Measurements from ENCODE around the gene GPX3.

GPX3 gene

GRCh38 chr5:151073280-151073679, 52.9 kb downstream of the GPX3 start:
- H3K4me3 Mint-ChIP-seq: no peak overlapping the region
- peaks cover 30% of the 10 kb centered on the region for H3K4me1 Mint-ChIP-seq
- no peak for TF ChIP-seq CTCF (IDR thresholded peaks at IDR 0.05)
- peaks cover 13% of the 10 kb centered on the region for H3K36me3 Mint-ChIP-seq (ENCODE audit: low read depth)
- H3K27me3 Mint-ChIP-seq (ENCODE audit: low read depth, poor library complexity): no peaks in the 10 kb centered on the region
- no peak overlapping the region for H3K27ac Mint-ChIP-seq
- H3K9me3 Mint-ChIP-seq: no peaks in the 10 kb centered on the region
- no peak for DNase-seq

GRCh38 chr5:151074557-151074956, 54.2 kb downstream of the GPX3 start:
- H3K4me3 Mint-ChIP-seq: no peak overlapping the region
- H3K27ac Mint-ChIP-seq: no peak overlapping the region
- DNase-seq: no peak
- no peaks in the 10 kb centered on the region for H3K9me3 Mint-ChIP-seq
- H3K36me3 Mint-ChIP-seq (ENCODE audit: low read depth): peaks cover 15% of the 10 kb centered on the region
- no peak for TF ChIP-seq CTCF (IDR thresholded peaks at IDR 0.05)
- no peaks in the 10 kb centered on the region for H3K27me3 Mint-ChIP-seq (ENCODE audit: low read depth, poor library complexity)
- peaks cover 29% of the 10 kb centered on the region for H3K4me1 Mint-ChIP-seq

GRCh38 chr5:151075698-151076331, 55.4 kb downstream of the GPX3 start:
- H3K4me1 Mint-ChIP-seq: peaks cover 34% of the 10 kb centered on the region
- H3K36me3 Mint-ChIP-seq (ENCODE audit: low read depth): peaks cover 15% of the 10 kb centered on the region
- no peak for DNase-seq
- no peak overlapping the region for H3K27ac Mint-ChIP-seq
- no peak overlapping the region for H3K4me3 Mint-ChIP-seq
- H3K9me3 Mint-ChIP-seq: no peaks in the 10 kb centered on the region
- H3K27me3 Mint-ChIP-seq (ENCODE audit: low read depth, poor library complexity): no peaks in the 10 kb centered on the region
- TF ChIP-seq CTCF (IDR thresholded peaks at IDR 0.05): no peak

GRCh38 chr5:151076616-151077015, 56.2 kb downstream of the GPX3 start:
- peaks cover 34% of the 10 kb centered on the region for H3K4me1 Mint-ChIP-seq
- H3K27ac Mint-ChIP-seq: peak overlapping the region; percentile 47
- no peak for DNase-seq
- no peak overlapping the region for H3K4me3 Mint-ChIP-seq
- TF ChIP-seq CTCF (IDR thresholded peaks at IDR 0.05): no peak
- peaks cover 15% of the 10 kb centered on the region for H3K36me3 Mint-ChIP-seq (ENCODE audit: low read depth)
- no peaks in the 10 kb centered on the region for H3K27me3 Mint-ChIP-seq (ENCODE audit: low read depth, poor library complexity)
- no peaks in the 10 kb centered on the region for H3K9me3 Mint-ChIP-seq

- H3K36me3 Mint-ChIP-seq (ENCODE audit: low read depth): peaks cover 15% of the 10 kb centered on the region
- no peaks in the 10 kb centered on the region for H3K27me3 Mint-ChIP-seq (ENCODE audit: low read depth, poor library complexity)
- no peak for DNase-seq
- no peak overlapping the region for H3K4me3 Mint-ChIP-seq
- H3K9me3 Mint-ChIP-seq: no peaks in the 10 kb centered on the region
- H3K27ac Mint-ChIP-seq: no peak overlapping the region
- H3K4me1 Mint-ChIP-seq: peaks cover 40% of the 10 kb centered on the region
- TF ChIP-seq CTCF (IDR thresholded peaks at IDR 0.05): no peak
Observed at GRCh38 chr5:151077419-151077818, 57.0 kb downstream of the GPX3 start.

- H3K27ac Mint-ChIP-seq: no peak overlapping the region
- no peak for TF ChIP-seq CTCF (IDR thresholded peaks at IDR 0.05)
- peaks cover 45% of the 10 kb centered on the region for H3K4me1 Mint-ChIP-seq
- DNase-seq: no peak
- H3K9me3 Mint-ChIP-seq: no peaks in the 10 kb centered on the region
- no peak overlapping the region for H3K4me3 Mint-ChIP-seq
- peaks cover 15% of the 10 kb centered on the region for H3K36me3 Mint-ChIP-seq (ENCODE audit: low read depth)
- no peaks in the 10 kb centered on the region for H3K27me3 Mint-ChIP-seq (ENCODE audit: low read depth, poor library complexity)
Observed at GRCh38 chr5:151077967-151078366, 57.6 kb downstream of the GPX3 start.
